GM12878 (cell line): ENCODE data around the gene DESI2. TPM values are rescaled to one million over a fixed set of nuclear protein-coding genes. Genes with fewer than 3 reads are reported as not detected.
A peak's percentile ranks its signal among the peaks of the same experiment; 100 is the strongest.

Experiments used
- ATAC-seq: fragments of 200-7000 bp; cut with Tn5 transposase; 3 replicates; pipeline ENCODE4 v1.9.1; 2020; ENCODE audit warnings: mild to moderate bottlenecking, moderate library complexity
- BruUV-seq: library from RNA; stranded (reverse); fragments of 400-500 nt; replicated peaks from 2 replicates; lab custom pipeline; 2021; lab: Mats Ljungman, UMichigan
- CTCF ChIA-PET: fragments of 300-600 bp; sonication (Branson Sonifier 250); formaldehyde crosslinking; extraction: SDS; loops from one replicate; lab custom pipeline; 2021; ENCODE audit warnings: inconsistent platforms; lab: Yijun Ruan, JAX
- POLR2A ChIA-PET: fragments of 350-600 bp; formaldehyde crosslinking; extraction: SDS; loops from one replicate; lab custom pipeline; 2021; ENCODE audit warnings: inconsistent platforms; lab: Charles Lee
- RAD21 ChIA-PET: fragments of 300-600 bp; sonication (Branson Sonifier 250); formaldehyde crosslinking; loops from one replicate; lab custom pipeline; 2023; ENCODE audit warnings: antibody characterized with exemption; ENCODE audit not compliant: unreplicated experiment; lab: Charles Lee
- SMC1A ChIA-PET: fragments of 300-600 bp; sonication (Branson Sonifier 250); formaldehyde crosslinking; loops from one replicate; lab custom pipeline; 2023; ENCODE audit not compliant: unreplicated experiment, uncharacterized antibody; lab: Charles Lee
- DNase-seq: peaks from one replicate; pipeline ENCODE4 v3.0.0-alpha.2; 2011; ENCODE audit warnings: low read depth, low spot score
- FAIRE-seq: peaks from 3 replicates; lab custom pipeline; 2011; peaks lifted over from hg19 to GRCh38; lab: Jason Lieb, UNC
- H2AFZ ChIP-seq: 2 replicates; pipeline ENCODE4 v1.6.0; 2011; ENCODE audit warnings: low read depth, low read length, control low read depth; ENCODE audit not compliant: control insufficient read depth
- H3K27ac ChIP-seq: 2 replicates; pipeline ENCODE4 v1.5.1; 2011; ENCODE audit warnings: control low read depth; ENCODE audit not compliant: control insufficient read depth, insufficient read depth
- H3K27me3 ChIP-seq, 2 experiments: replicated peaks in 1 of 2; 2 replicates each; pipeline versions ENCODE4 v1.6.0 to v1.6.1; 2011; ENCODE audit warnings: low read length in 1 of 2; ENCODE audit not compliant: control insufficient read depth in 2 of 2, insufficient read depth in 2 of 2
- H3K36me3 ChIP-seq, 2 experiments: 2 replicates each; pipeline ENCODE4 v1.5.1; 2011; ENCODE audit warnings: low read length in 1 of 2; ENCODE audit not compliant: control insufficient read depth in 2 of 2, insufficient read depth in 2 of 2
- H3K4me1 ChIP-seq: 2 replicates; pipeline ENCODE4 v1.6.1; 2011; ENCODE audit warnings: mild to moderate bottlenecking, low read length, moderate library complexity, mixed read lengths; ENCODE audit not compliant: control insufficient read depth, insufficient read depth
- H3K4me2 ChIP-seq: 2 replicates; pipeline ENCODE4 v1.6.0; 2011; ENCODE audit warnings: control low read depth; ENCODE audit not compliant: control insufficient read depth, insufficient read depth
- H3K4me3 ChIP-seq: fragments of 200-600 bp; sonication (generic); 2 replicates; pipeline ENCODE4 v1.5.1; 2016
- H3K79me2 ChIP-seq: 2 replicates; pipeline ENCODE4 v1.6.0; 2011; ENCODE audit warnings: low read length; ENCODE audit not compliant: control insufficient read depth, insufficient read depth
- H3K9ac ChIP-seq: 2 replicates; pipeline ENCODE4 v1.8.0; 2011; ENCODE audit warnings: low read length, control low read depth, mixed read lengths; ENCODE audit not compliant: control insufficient read depth, insufficient read depth
- H3K9me3 ChIP-seq: replicated peaks from 3 replicates; pipeline ENCODE4 v1.5.1; 2011; ENCODE audit warnings: mild to moderate bottlenecking, low read length; ENCODE audit not compliant: control insufficient read depth, insufficient read depth
- H4K20me1 ChIP-seq: 2 replicates; pipeline ENCODE4 v1.6.0; 2011; ENCODE audit not compliant: control insufficient read depth, insufficient read depth
- BCLAF1 ChIP-seq: fragments of 450-650 bp; IDR thresholded peaks from 2 replicates; pipeline ENCODE4 v1.6.1; 2017; ENCODE audit warnings: antibody characterized with exemption, mild to moderate bottlenecking, moderate library complexity
- BHLHE40 ChIP-seq, 2 experiments: fragments of 450-650 bp in 1 of 2; IDR thresholded peaks; 2 replicates each; pipeline ENCODE4 v1.6.1; 2011 to 2017; ENCODE audit warnings: low read depth in 2 of 2, borderline replicate concordance in 1 of 2, improper control_type of control experiment in 1 of 2, low read length in 1 of 2, mild to moderate bottlenecking in 1 of 2
- HDAC6 ChIP-seq: fragments of 200-600 bp; sonication (generic); IDR thresholded peaks from one replicate; pipeline ENCODE4 v1.8.0; 2017; ENCODE audit warnings: antibody characterized with exemption; ENCODE audit not compliant: unreplicated experiment
- KAT2A ChIP-seq: conservative IDR thresholded peaks from 2 replicates; pipeline ENCODE4 v1.6.1; 2011; ENCODE audit warnings: low read depth, low read length; ENCODE audit not compliant: control insufficient read depth
- MTA2 ChIP-seq: fragments of 450-650 bp; IDR thresholded peaks from 2 replicates; pipeline ENCODE4 v1.6.1; 2016; ENCODE audit warnings: low read depth, mild to moderate bottlenecking, moderate library complexity
- STAT3 ChIP-seq: IDR thresholded peaks from 2 replicates; pipeline ENCODE4 v1.6.1; 2011; ENCODE audit warnings: low read depth, low read length, improper control_type of control experiment
- TARDBP ChIP-seq: IDR thresholded peaks from 2 replicates; pipeline ENCODE4 v1.6.1; 2016; ENCODE audit warnings: borderline replicate concordance
- ZNF217 ChIP-seq: fragments of 450-650 bp; IDR thresholded peaks from 2 replicates; pipeline ENCODE4 v1.6.1; 2017; ENCODE audit warnings: antibody characterized with exemption, mild to moderate bottlenecking
- WGBS: methylation state at CpG from one replicate; pipeline ENCODE4 v1.1.6; 2016; ENCODE audit warnings: low lambda C conversion rate; ENCODE audit not compliant: insufficient replicate concordance, insufficient coverage; ENCODE audit errors: missing lambda C conversion rate; 5-methylcytosine and 5-hydroxymethylcytosine counted together
- in situ Hi-C: fragments of 300-500 bp; cut with MboI; formaldehyde crosslinking; loops from 9 replicates; pipeline ENCODE4 v1.14.3; 2018; ENCODE audit warnings: mixed read lengths
- intact Hi-C: fragments of 100-400 bp; cut with micrococcal nuclease; formaldehyde crosslinking; loops from one replicate; pipeline ENCODE4 v1.14.2; 2022; ENCODE audit not compliant: unreplicated experiment
- polyA plus RNA-seq, 11 experiments: library from polyadenylated mRNA; depleted of rRNA in 4 of 11; unstranded in 6 of 11; stranded (reverse) in 5 of 11; fragments of >200 nt; fragmentation: Nextera tagmentation in 4 of 11; fragmentation: Illumina TruSeq in 1 of 11; extraction: Ambion mirVana in 4 of 11; extraction: Trizol in 1 of 11; gene quantifications; 1 replicate in 1 of 11; 2 replicates in 10 of 11; pipeline versions ENCODE4 v1.2.1 to v1.2.3, GENCODE V29; 2011 to 2016; ENCODE audit warnings: inconsistent platforms in 2 of 11, missing spikeins in 2 of 11, low read depth in 1 of 11
- total RNA-seq, 4 experiments: library from RNA; depleted of rRNA in 3 of 4; stranded (reverse); fragments of >200 nt in 3 of 4; fragmentation: Illumina TruSeq in 1 of 4; extraction: Trizol in 1 of 4; gene quantifications; 2 replicates each; pipeline versions ENCODE4 v1.2.1 to v1.2.3, GENCODE V29; 2013 to 2021

The DESI2 gene
- total and polyA plus RNA-seq, 10 of the 15 experiments (the other 5 are each of a cell fraction or from before 2014, with no cell fraction given) = 6.2 to 21.5 (median 17.3) TPM

DNA sequence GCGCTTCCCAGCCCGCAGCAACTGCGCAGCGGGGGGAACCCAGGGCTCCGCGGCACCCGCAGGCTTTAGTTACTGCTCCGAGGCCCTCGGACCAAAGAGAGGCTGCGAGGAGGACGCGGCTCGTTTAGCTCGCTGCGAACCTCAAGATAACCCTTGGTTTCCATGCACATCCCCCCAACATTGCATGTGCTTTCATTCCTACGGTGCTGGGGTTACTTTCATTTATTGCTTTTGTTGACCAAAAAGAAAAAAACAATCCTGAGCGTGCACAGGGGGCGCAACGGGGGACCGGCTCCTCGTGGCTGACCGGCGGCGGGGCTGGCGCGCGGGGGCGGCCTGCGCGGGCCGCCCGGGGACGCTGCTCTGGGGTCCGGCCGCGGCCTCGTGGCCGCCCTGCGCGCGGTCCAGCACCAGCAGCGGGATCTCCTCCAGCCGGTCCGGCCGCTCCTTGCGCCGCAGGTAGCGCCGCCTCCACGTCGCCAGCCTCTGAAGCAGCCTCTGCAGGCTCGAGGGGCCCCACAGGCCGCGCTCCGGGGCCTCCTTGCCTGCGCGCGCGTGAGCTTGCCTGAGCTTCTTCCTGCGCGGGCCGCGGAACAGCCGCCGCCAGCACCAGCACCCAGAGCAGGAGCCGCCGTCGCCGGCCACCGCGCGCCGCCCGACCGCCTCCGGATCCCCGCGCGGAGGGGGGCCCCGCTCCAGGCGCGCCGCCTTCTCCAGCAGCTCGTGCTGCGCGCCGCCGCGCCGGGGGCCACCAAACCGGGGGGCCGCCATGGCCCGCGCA, 77.4 kb downstream of the DESI2 start:
- Histone ChIP-seq H3K27ac (no peak overlapping the region), H3K36me3 (no peaks in the 10 kb centered on the region), H2AFZ (no peak overlapping the region), H3K4me3 (peak overlapping the region; percentile 65; the same call in 1 of the 2 replicates), H3K9ac (no peak overlapping the region; the same call in 1 of the 2 replicates), H3K4me2 (peak overlapping the region; percentile 92), H3K27me3 (peaks cover 4 to 6% of the 10 kb centered on the region in 2 experiments), H3K79me2 (no peaks in the 10 kb centered on the region), H3K4me1 (no peaks in the 10 kb centered on the region), H3K9me3 (peaks cover 5% of the 10 kb centered on the region; the same call in 2 of the 3 replicates), H4K20me1 (no peaks in the 10 kb centered on the region; the same call in 1 of the 2 replicates)
- RAD21 ChIA-PET = interaction anchor here (0.7 kb wide), 1 partner anchor 278 kb away, joined by 5 read pairs; no protein-coding TSS in a partner anchor
- TF ChIP-seq ZNF217 = no peak
- TF ChIP-seq KAT2A = no peak
- TF ChIP-seq MTA2 = no peak
- no peak for TF ChIP-seq STAT3
- TF ChIP-seq BCLAF1 = no peak
- TF ChIP-seq BHLHE40 (IDR thresholded peaks at IDR 0.05; ENCODE audit: borderline replicate concordance in 1 of 2, low read depth in 2 of 2, low read length in 1 of 2) = 0 out of 4 replicates have a peak, but pooled peaks of 1 of the 2 experiments have one; percentile 4
- TF ChIP-seq HDAC6 = peak; percentile 66
- no peak for TF ChIP-seq TARDBP
- SMC1A ChIA-PET = interaction anchor here (0.6 kb wide), 1 partner anchor 172 kb away, joined by 3 read pairs; no protein-coding TSS in a partner anchor
- no peak for FAIRE-seq
- BruUV-seq = no TSS peak
- in situ Hi-C loops (no loop called here), intact Hi-C loops (no loop called here)
- CTCF ChIA-PET = interaction anchor here (0.6 kb wide), 1 partner anchor 78 kb away, joined by 3 read pairs; no protein-coding TSS in a partner anchor
- DNase-seq = no peak
- POLR2A ChIA-PET = interaction anchor here (0.6 to 0.9 kb wide), 2 partner anchors 44 to 1317 kb away, joined by 6 to 8 read pairs; no protein-coding TSS in a partner anchor
- WGBS = 5% methylated on average over 72 of the region's 94 CpGs
- ATAC-seq = peak; percentile 53
